Omental fat pad (tissue), 4 donors: ENCODE data around the gene CCDC71. TPM values are rescaled to one million over a fixed set of nuclear protein-coding genes. Genes with fewer than 3 reads are reported as not detected.

Experiments used
- total RNA-seq, 4 donors: library from RNA; depleted of rRNA; stranded (reverse); fragments of >200 nt; gene quantifications; one replicate each; pipeline ENCODE4 v1.1.0, GENCODE V29; 2016

CCDC71 gene
- total RNA-seq, 4 donors from 2014 or later = 20.7 to 29.9 (median 26.8) TPM

Other genes with a start within 250 kb of the CCDC71 start
- gene ARIH2, start 247.5 kb downstream of the CCDC71 start, total RNA-seq = 100 to 1,000 TPM in 2 of 4 donors, 10 to 100 TPM in 2; 80.4 to 122 (median 97.8) TPM
- 10 to 100 TPM; 25.7 to 43.1 (median 28.2) TPM for gene P4HTM, start 176.1 kb downstream of the CCDC71 start, total RNA-seq
- 100 to 1,000 TPM in 1 of 4 donors, 10 to 100 TPM in 3; 69.2 to 121 (median 81.5) TPM for gene WDR6, start 158.9 kb downstream of the CCDC71 start, total RNA-seq
- gene DALRD3, start 147.8 kb downstream of the CCDC71 start, total RNA-seq = 10 to 100 TPM; 15.3 to 36.9 (median 30.9) TPM
- gene NDUFAF3, start 144.2 kb downstream of the CCDC71 start, total RNA-seq = 100 to 1,000 TPM; 108 to 175 (median 140) TPM
- gene IMPDH2, start 136.9 kb downstream of the CCDC71 start, total RNA-seq = 100 to 1,000 TPM; 125 to 149 (median 138) TPM
- gene QRICH1, start 72.3 kb downstream of the CCDC71 start, total RNA-seq = 10 to 100 TPM; 53.2 to 71.2 (median 61.9) TPM
- 100 to 1,000 TPM; 172 to 204 (median 192) TPM for gene QARS1, start 61.6 kb downstream of the CCDC71 start, total RNA-seq
- 10 to 100 TPM; 30.7 to 63.5 (median 45.4) TPM for gene USP19, start 45.5 kb downstream of the CCDC71 start, total RNA-seq
- 100 to 1,000 TPM; 334 to 564 (median 415) TPM for gene LAMB2, start 33.3 kb downstream of the CCDC71 start, total RNA-seq
- 100 to 1,000 TPM in 1 of 4 donors, 10 to 100 TPM in 3; 55.0 to 123 (median 65.5) TPM for gene KLHDC8B, start 5.3 kb upstream of the CCDC71 start, total RNA-seq
- 10 to 100 TPM in 1 of 4 donors, 1 to 10 TPM in 3; 3.5 to 13.7 (median 5.6) TPM for gene C3orf62, start 110.9 kb upstream of the CCDC71 start, total RNA-seq
- gene USP4, start 173.7 kb upstream of the CCDC71 start, total RNA-seq = 10 to 100 TPM; 17.3 to 43.3 (median 34.6) TPM
- 100 to 1,000 TPM; 318 to 730 (median 464) TPM for gene GPX1, start 192.0 kb upstream of the CCDC71 start, total RNA-seq
- 100 to 1,000 TPM; 456 to 542 (median 494) TPM for gene RHOA, start 245.6 kb upstream of the CCDC71 start, total RNA-seq
- 10 to 100 TPM; 15.1 to 30.9 (median 24.0) TPM for gene TCTA, start 246.1 kb upstream of the CCDC71 start, total RNA-seq